ENCODE results near the gene TTYH3.
"Not testable (repeated sequence)": the region's sequence is repeated elsewhere in the genome, so short reads cannot be mapped to it uniquely, and the experiment has no call there.

TTYH3 gene, protein sequence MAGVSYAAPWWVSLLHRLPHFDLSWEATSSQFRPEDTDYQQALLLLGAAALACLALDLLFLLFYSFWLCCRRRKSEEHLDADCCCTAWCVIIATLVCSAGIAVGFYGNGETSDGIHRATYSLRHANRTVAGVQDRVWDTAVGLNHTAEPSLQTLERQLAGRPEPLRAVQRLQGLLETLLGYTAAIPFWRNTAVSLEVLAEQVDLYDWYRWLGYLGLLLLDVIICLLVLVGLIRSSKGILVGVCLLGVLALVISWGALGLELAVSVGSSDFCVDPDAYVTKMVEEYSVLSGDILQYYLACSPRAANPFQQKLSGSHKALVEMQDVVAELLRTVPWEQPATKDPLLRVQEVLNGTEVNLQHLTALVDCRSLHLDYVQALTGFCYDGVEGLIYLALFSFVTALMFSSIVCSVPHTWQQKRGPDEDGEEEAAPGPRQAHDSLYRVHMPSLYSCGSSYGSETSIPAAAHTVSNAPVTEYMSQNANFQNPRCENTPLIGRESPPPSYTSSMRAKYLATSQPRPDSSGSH

DNA sequence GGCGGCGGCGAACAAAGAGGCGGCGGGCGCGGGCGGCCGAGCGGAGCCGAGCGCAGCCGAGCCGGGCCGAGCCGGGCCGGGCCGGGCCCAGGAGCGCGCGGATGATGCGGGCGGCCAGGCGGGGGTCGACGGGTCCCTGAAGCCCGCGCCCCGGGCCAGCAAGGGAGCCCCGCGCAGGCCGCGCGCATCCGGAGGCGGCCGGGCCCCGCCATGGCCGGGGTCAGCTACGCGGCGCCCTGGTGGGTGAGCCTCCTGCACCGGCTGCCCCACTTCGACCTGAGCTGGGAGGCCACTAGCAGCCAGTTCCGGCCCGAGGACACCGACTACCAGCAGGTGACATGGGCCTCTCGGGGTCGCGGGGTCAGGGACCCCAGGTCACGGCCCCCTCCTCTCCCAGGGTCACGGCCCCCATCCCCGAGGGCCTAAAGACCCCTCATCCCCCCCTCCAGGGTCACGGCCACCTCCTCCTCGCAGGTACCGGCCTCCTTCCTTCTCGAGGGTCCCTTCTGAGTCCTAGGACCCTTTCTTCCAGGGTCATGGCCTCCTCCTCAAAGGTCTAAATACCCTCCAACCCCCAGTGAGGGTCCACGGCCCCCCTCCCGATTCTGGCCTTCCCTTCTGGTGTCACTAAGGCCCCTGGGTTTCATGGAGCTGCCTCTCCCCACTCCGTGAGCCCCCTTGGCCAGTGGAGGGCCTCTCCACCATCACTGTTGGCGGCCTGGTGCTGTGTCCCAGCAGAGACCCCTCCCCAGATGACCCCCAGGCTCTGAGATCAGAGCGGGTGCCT, at the start of gene TTYH3:
TSS of gene TTYH3 (plus strand) at position 41 of the 787 bp plus-strand sequence. CDS start at position 211, 170 bp downstream.
- peak within 1 kb of the TSS; percentile 97 for H3K4me3 Mint-ChIP-seq
- ATAC-seq (peak; percentile 59), DNase-seq (ENCODE audit: low spot score in 2 of 2) (peak; percentile 30 to 74)
- H3K27ac Mint-ChIP-seq = peak within 1 kb of the TSS; percentile 94
- no peaks in the 10 kb centered on the region for H3K9me3 Mint-ChIP-seq
- no peaks in the 10 kb centered on the region for H3K36me3 Mint-ChIP-seq
- H3K4me1 Mint-ChIP-seq = peaks cover 25% of the 10 kb centered on the region

DNA sequence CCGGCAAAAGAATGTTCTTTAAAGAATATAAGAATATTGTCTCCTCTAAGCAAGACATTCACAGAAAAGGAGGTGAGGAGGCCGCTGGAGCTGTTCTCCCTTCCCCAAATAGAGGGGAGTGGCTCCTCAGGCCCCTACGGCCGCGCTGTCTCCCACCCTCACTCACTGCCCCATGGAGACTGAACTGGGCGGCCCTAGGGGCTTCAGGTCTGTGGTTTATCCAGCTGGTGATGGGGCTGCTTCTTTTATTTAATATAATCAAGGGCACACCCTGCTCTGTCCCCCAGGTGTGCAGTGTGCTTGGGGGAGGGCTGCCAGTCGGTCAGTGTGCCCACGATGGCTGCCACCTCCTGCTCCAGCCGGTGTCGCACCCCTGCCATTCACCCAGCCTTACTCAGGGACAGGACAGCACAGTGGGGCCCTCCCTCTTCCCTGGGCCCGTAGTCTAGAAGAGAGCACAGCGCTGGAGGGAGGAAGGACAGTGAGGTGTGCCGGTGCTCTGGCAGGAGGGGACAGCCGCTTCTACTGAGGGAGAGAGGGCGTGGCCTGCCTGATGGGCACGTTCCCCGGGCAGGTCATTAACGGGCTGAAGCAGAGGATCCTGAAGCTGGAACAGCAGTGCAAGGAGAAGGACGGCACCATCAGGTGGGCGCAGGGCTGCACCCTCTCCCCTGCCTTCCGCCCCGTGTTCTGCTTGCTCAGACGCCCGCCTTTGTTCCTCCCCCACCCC, 49.6 kb upstream of the TTYH3 start:
- no peaks in the 10 kb centered on the region for H3K9me3 Mint-ChIP-seq
- no peaks in the 10 kb centered on the region for H3K4me1 Mint-ChIP-seq
- ATAC-seq (no peak), DNase-seq (ENCODE audit: low spot score in 2 of 2) (no peak)
- H3K27ac Mint-ChIP-seq = no peak overlapping the region
- H3K36me3 Mint-ChIP-seq = peaks cover 7% of the 10 kb centered on the region
- no peak overlapping the region for H3K4me3 Mint-ChIP-seq

DNA sequence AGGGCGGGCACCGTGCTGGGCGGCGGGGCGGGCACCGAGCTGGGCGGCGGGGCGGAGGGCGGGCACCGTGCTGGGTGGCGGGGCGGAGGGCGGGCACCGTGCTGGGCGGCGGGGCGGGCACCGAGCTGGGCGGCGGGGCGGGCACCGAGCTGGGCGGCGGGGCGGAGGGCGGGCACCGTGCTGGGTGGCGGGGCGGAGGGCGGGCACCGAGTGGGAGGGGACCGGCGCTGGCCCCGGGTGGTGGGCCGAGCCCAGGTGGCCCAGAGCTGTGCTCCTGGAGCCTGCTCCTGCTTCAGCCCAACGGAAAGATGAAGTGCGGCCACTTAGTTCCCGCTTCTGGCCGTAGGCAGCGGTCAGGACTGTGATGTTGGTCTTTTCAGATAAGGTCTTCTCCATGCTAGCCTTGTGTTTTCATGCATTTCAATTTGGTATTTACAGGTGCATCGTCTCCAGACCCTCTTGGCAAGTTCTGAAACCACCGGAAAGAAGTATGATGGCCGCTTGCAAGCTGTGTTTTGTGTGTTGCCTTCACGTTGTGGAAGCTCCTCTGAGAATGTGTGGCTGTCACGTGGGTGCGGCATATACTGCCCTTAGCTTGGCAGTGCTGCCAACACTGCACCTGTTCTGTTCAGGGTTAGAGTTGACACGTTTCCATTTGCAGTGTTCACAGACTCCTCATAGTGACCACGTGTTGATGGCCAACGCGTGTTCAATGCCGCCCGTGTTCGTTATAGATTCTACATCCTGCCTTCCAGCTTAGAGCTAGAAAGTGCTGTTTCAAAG, 47.8 kb upstream of the TTYH3 start:
- DNase-seq (ENCODE audit: low spot score in 2 of 2) = no peak
- Mint-ChIP-seq H3K27ac (no peak overlapping the region), H3K4me3 (no peak overlapping the region), H3K36me3 (peaks cover 7% of the 10 kb centered on the region), H3K9me3 (no peaks in the 10 kb centered on the region), H3K4me1 (no peaks in the 10 kb centered on the region)
- no peak for ATAC-seq

DNA sequence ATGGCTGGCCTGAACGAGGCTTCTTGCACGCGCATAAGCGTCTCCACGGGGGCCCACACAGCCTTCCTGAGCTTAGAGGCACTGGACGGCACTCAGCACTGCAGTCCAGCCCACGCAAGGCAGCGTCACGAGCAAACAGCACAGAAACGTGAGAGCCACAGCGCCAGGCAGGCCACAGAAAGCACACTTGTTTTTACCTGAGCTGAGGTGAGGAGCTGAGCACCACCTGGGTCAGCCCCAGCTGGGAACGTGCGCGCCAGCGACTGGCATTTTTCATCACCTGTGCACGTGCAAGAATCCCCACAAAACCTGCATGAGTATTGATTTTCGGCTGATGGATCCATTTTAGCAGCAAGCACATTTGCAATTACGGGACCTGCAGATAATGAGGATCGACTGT, 46.3 kb upstream of the TTYH3 start:
- no peaks in the 10 kb centered on the region for H3K4me1 Mint-ChIP-seq
- no peak overlapping the region for H3K4me3 Mint-ChIP-seq
- peaks cover 7% of the 10 kb centered on the region for H3K36me3 Mint-ChIP-seq
- ATAC-seq = no peak
- DNase-seq (ENCODE audit: low spot score in 2 of 2) = no peak
- H3K27ac Mint-ChIP-seq = no peak overlapping the region
- no peaks in the 10 kb centered on the region for H3K9me3 Mint-ChIP-seq

DNA sequence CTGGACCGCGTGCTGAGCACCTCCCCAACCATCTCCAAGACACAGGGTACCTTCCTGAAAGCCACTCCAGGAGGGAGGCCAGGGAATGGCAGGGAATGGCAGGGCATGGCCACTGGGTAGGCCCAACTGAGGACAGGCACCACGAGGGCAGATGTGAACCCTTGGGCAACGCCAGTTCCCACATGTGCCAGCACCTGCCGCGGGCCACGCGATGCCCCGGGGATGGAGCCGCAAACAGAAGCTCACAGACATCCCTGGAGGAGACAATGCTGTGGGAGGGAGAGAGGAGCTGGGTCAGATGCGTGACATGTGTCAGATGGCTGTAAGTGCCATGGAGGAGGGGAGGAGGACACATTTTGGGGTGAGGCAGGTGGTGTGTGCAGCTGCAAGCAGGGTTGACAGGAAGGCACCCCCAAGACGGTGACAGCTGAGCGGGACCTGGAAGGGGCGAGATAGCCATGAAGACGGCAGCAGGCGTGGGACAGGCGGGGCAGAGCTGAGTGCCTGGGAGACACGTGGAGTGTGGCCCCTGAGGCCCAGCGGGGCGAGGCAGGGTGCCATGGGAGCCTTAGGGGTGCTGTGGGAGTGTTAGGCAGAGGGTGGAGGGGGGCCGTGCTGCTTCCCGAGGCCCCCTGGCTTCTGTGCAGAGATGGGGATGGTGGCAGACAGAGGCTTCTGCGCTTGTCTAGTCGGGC, 45.3 kb upstream of the TTYH3 start:
- H3K9me3 Mint-ChIP-seq = no peaks in the 10 kb centered on the region
- H3K4me3 Mint-ChIP-seq = no peak overlapping the region
- no peak overlapping the region for H3K27ac Mint-ChIP-seq
- H3K4me1 Mint-ChIP-seq = no peaks in the 10 kb centered on the region
- H3K36me3 Mint-ChIP-seq = peaks cover 17% of the 10 kb centered on the region
- ATAC-seq (peak; percentile 11), DNase-seq (ENCODE audit: low spot score in 2 of 2) (no peak)

DNA sequence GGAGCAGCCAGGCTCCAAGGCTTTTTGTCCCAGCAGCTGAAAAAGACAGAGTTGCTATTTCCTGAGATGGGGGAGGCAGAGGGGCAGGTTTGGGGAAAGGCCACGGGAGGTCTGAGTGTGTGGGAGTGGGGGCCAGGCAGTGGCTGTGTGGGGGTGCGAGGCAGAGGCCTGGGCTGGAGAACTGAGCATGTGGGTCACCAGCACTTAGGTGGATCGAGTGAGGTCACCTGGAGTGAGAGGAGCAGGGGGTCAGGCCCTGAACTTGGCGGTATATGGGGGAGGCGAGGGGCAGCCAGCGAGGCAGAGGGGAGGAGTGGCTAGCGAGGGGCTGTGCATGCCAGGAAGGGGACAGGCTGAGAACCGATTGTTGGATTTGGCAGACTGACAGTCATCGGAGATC, 44.7 kb upstream of the TTYH3 start:
- no peaks in the 10 kb centered on the region for H3K9me3 Mint-ChIP-seq
- H3K4me3 Mint-ChIP-seq = no peak overlapping the region
- H3K27ac Mint-ChIP-seq = no peak overlapping the region
- peaks cover 19% of the 10 kb centered on the region for H3K36me3 Mint-ChIP-seq
- H3K4me1 Mint-ChIP-seq = no peaks in the 10 kb centered on the region
- ATAC-seq (no peak), DNase-seq (ENCODE audit: low spot score in 2 of 2) (no peak)

DNA sequence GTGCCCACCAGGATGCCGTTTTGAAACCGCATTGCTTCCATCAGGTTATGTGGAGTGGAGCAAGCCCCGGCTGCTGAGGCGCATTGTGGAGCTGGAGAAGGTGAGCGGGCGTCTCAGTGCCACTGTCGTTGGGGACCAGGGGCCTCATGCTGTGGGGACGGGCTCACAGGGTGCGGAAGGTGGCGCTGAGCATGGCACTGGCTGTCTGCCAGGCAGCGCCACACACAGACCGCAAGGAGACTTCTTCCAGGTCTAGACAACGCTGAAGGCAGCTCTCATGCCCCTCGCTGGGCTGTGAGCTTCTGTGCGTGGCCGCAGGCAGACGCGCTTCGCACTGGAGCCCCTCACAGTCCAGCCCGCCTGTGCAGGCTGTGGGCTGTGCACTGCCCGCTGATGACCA, 44.0 kb upstream of the TTYH3 start:
- Mint-ChIP-seq H3K4me3 (no peak overlapping the region), H3K4me1 (no peaks in the 10 kb centered on the region), H3K9me3 (no peaks in the 10 kb centered on the region), H3K27ac (no peak overlapping the region), H3K36me3 (peaks cover 19% of the 10 kb centered on the region)
- DNase-seq (ENCODE audit: low spot score in 2 of 2) (no peak), ATAC-seq (no peak)

DNA sequence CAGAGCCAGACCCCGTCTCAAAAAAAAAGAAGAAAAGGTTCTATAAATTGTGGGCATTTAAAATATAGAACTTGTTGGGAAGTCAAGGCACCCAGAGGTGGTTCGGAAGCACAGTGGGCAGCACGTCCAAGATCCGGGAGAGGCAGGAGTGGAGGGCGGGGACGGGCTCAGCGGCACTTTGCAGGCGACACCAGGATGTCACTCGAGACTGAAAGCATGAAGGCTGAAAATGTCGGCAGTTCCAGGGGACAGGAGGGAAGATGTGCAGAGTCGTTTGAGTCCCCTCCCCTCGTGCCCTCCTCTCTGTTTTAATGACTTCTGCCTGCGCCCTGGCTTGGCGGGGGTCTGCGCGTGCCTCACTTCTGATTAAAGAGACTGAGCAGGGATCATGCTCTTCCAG, 42.4 kb upstream of the TTYH3 start:
- no peak overlapping the region for H3K4me3 Mint-ChIP-seq
- no peak for DNase-seq (ENCODE audit: low spot score in 2 of 2)
- H3K27ac Mint-ChIP-seq = no peak overlapping the region
- H3K36me3 Mint-ChIP-seq = peaks cover 19% of the 10 kb centered on the region
- no peaks in the 10 kb centered on the region for H3K4me1 Mint-ChIP-seq
- H3K9me3 Mint-ChIP-seq = no peaks in the 10 kb centered on the region
- no peak for ATAC-seq

DNA sequence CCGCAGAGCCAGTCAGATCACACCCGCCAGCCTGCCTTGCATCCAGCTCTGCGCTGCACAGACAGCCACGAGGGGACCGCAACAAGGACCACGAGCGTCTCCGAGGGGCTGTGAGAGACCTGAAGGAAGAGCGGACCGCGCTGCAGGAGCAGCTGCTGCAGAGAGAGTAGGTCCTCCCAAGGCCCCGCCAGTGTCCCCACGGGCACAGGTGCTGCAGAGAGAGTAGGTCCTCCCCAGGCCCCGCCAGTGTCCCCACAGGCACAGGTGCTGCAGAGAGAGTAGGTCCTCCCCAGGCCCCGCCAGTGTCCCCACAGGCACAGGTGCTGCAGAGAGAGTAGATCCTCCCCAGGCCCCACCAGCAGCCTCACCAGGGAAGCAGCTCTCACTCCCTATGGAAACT, 41.8 kb upstream of the TTYH3 start:
- H3K9me3 Mint-ChIP-seq; H3K4me3 Mint-ChIP-seq; DNase-seq (ENCODE audit: low spot score in 2 of 2); H3K4me1 Mint-ChIP-seq; ATAC-seq; H3K27ac Mint-ChIP-seq: not testable (repeated sequence)
- H3K36me3 Mint-ChIP-seq = peaks cover 22% of the 10 kb centered on the region

DNA sequence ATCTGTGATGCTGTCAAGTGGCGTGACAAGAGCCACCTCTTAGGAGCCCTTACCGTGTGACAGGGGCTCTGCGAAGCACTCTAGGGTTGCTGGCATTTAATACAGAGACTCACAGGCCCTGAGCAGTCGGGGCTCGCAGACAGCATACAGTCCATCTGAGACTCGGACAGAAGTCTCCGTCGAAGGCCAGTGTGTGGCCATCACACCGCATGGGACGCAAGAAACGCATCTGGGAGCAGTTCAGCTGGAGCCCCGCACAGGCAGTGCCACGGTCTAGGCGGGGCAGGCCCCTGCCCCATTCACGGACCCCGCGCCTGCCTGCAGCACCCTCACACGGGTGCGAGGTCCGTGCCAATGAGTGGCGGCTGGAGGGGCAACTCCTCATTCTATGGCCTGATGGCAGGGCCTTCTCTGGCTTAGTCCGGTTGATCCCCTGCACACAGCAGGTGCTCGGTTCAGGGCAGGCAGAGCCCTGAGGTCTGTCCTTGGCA, 39.4 kb upstream of the TTYH3 start:
- ATAC-seq = no peak
- no peak overlapping the region for H3K27ac Mint-ChIP-seq
- H3K4me1 Mint-ChIP-seq = no peaks in the 10 kb centered on the region
- H3K9me3 Mint-ChIP-seq = no peaks in the 10 kb centered on the region
- no peak for DNase-seq (ENCODE audit: low spot score in 2 of 2)
- peaks cover 18% of the 10 kb centered on the region for H3K36me3 Mint-ChIP-seq
- no peak overlapping the region for H3K4me3 Mint-ChIP-seq

DNA sequence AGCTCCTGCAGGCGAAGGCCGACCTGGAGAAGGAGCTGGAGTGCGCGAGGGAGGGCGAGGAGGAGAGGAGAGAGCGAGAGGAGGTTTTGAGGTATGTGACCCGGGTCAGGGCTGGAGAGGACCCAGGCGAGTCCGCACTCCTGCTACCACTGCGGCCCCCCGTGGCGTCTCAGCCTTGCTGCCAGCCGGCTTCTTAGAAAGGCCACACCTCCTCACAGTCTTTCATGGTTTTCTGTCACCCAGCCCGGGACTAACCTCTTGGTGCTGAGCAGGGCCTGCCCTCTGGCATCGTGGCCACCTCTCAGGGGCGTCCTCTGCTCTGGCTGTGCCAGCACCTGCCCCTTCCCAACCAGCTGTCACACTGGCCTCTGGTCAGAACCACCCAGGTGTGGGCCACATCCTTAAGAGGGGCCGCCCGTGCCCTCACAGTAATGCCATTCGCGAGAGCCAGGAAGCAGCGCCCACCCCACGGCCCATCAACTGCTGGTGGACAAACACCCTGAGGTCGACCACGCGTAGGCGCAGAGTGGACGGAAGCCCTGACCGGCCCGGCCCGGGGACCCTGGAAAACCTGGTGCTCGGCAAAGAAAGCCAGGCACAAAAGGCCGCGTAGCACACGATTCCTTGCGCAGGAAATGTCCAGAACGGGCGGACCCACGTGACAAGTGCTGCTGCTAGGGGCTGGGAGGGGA, 38.6 kb upstream of the TTYH3 start:
- DNase-seq (ENCODE audit: low spot score in 2 of 2) (no peak), ATAC-seq (no peak)
- Mint-ChIP-seq H3K9me3 (no peaks in the 10 kb centered on the region), H3K36me3 (peaks cover 18% of the 10 kb centered on the region), H3K27ac (no peak overlapping the region), H3K4me3 (no peak overlapping the region), H3K4me1 (no peaks in the 10 kb centered on the region)

DNA sequence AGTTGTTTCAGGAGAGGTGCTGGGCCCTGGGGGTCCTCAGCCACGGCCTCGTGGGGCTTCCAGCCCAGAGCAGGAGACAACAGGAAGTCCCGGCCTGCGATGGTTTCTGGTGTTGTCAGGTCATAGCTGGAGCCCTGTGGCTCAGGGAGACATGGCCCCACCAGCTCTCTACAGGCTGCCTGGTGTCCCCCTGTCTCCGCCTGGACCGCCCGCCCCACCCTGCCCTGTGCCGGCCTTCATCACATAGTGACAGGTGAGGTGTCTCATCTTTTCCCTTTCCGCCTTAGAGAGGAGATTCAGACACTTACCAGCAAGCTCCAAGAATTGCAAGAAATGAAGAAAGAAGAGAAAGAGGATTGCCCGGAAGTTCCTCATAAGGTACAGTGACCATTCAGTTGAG, 37.2 kb upstream of the TTYH3 start:
- ATAC-seq = no peak
- Mint-ChIP-seq H3K4me1 (no peaks in the 10 kb centered on the region), H3K9me3 (no peaks in the 10 kb centered on the region), H3K4me3 (no peak overlapping the region), H3K27ac (no peak overlapping the region), H3K36me3 (peaks cover 18% of the 10 kb centered on the region)
- DNase-seq (ENCODE audit: low spot score in 2 of 2) = no peak

DNA sequence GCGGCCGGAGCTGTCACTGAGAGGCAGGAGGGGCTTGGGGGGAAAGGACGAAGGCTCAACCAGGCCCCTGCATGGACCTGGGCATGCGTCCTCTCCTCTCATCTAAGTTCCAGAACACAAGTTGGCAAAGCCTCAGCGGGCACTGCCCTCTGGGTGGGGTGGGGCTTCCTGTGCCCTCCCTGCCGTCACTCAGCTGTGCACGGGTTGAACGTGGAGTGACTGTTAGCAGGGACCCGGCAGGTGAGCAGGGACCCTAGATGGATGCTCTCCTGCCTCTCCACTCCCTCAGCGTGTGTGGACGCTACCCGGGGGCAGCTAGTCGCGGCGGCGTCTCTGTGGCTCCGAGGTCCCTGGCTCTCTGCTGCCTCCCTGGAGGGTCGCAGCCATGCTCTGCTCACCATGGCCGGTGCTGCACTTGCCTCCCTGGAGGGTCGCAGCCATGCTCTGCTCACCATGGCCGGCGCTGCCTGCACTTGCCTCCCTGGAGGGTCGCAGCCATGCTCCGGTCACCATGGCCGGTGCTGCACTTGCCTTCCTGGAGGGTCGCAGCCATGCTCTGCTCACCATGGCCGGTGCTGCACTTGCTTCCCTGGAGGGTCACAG, 36.4 kb upstream of the TTYH3 start:
- DNase-seq (ENCODE audit: low spot score in 2 of 2) (no peak), ATAC-seq (no peak)
- Mint-ChIP-seq H3K27ac (no peak overlapping the region), H3K36me3 (peaks cover 18% of the 10 kb centered on the region), H3K4me1 (no peaks in the 10 kb centered on the region), H3K9me3 (no peaks in the 10 kb centered on the region), H3K4me3 (no peak overlapping the region)
